ENCODE measurements around the gene TRAF2. TPM values are rescaled to one million over a fixed set of nuclear protein-coding genes. Genes with fewer than 3 reads are reported as not detected.

Gene TRAF2
- total RNA-seq, 2 experiments from 2014 or later, result 10.6 to 11.6 TPM

DNA sequence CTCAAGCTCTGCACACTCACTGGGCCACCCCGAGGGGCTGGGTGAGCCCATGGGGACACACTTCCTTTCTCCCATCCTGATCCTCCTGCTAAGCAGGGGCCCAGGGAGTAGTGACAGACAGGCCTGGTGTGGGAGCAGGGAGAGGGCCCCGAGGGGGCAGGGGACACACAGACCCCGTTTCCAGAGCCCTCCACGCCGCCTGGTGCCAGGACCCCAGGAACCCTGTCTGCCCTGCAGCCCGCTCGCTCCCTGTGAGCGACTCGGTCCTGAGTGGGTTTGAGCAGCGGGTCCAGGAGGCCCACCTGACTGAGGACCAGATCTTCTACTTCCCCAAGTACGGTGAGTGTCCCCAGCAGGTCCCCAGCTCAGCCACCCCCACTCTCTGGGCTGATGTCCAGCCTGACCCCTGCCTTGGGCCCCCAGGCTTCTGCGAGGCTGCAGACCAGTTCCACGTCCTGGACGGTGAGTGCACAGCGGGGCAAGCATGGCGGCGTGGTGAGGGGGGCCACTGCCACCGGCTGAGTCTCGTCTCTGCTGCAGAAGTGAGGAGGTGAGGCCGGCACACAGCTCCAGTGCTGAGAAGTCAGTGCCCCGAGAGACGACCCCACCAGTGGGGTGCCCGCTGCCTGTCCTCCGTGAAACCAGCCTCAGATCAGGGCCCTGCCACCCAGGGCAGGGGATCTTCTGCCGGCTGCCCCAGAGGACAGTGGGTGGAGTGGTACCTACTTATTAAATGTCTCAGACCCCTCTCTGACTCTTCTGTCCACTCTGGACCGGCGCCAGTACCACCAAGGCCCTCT lies 60.1 kb downstream of the TRAF2 start:
- Mint-ChIP-seq H3K4me3 (peak overlapping the region; percentile 34), H3K27me3 (no peaks in the 10 kb centered on the region), H3K36me3 (ENCODE audit: low read depth) (peaks cover 12% of the 10 kb centered on the region), H3K9me3 (no peaks in the 10 kb centered on the region), H3K4me1 (ENCODE audit: low read depth) (peaks cover 10% of the 10 kb centered on the region), H3K27ac (no peak overlapping the region)
- ATAC-seq (ENCODE audit: poor library complexity), result no peak
- H3K4me1 ChIP-seq (ENCODE audit: insufficient read depth, low read length), result peaks cover 62% of the 10 kb centered on the region
- ChIA-PET POLR2A (no interaction called here), CTCF (interaction anchor here (2.1 to 2.2 kb wide), 2 partner anchors 83 to 89 kb away, joined by 6 to 13 read pairs; no protein-coding TSS in a partner anchor)
- H3K27ac ChIP-seq (ENCODE audit: low read depth in 1 of 2, low read length in 2 of 2), result no peak overlapping the region
- TF ChIP-seq, protein P1, sequence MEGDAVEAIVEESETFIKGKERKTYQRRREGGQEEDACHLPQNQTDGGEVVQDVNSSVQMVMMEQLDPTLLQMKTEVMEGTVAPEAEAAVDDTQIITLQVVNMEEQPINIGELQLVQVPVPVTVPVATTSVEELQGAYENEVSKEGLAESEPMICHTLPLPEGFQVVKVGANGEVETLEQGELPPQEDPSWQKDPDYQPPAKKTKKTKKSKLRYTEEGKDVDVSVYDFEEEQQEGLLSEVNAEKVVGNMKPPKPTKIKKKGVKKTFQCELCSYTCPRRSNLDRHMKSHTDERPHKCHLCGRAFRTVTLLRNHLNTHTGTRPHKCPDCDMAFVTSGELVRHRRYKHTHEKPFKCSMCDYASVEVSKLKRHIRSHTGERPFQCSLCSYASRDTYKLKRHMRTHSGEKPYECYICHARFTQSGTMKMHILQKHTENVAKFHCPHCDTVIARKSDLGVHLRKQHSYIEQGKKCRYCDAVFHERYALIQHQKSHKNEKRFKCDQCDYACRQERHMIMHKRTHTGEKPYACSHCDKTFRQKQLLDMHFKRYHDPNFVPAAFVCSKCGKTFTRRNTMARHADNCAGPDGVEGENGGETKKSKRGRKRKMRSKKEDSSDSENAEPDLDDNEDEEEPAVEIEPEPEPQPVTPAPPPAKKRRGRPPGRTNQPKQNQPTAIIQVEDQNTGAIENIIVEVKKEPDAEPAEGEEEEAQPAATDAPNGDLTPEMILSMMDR (IDR thresholded peaks at IDR 0.05), result no peak
- peak in 1 of 14 experiments; percentile 5 for DNase-seq
- intact Hi-C loops (cut with DNase I, micrococcal nuclease), result loop anchor here in 1 of 2 experiments (10.0 kb wide), 1 partner anchor 102 kb away; the partner anchor contains the start of genes AJM1 and PHPT1
- no peaks in the 10 kb centered on the region for H3K9me3 ChIP-seq (ENCODE audit: control insufficient read depth in 1 of 2, insufficient read depth in 1 of 2, low read length in 2 of 2)
- H3K4me3 ChIP-seq (ENCODE audit: low read length), result no peak overlapping the region
- peaks cover 18% of the 10 kb centered on the region for H3K36me3 ChIP-seq (ENCODE audit: insufficient read depth, low read length)
- H3K27me3 ChIP-seq (ENCODE audit: control insufficient read depth in 1 of 2, insufficient read depth in 2 of 2, low read length in 2 of 2), result no peaks in the 10 kb centered on the region

- peaks cover 57% of the 10 kb centered on the region for H3K4me1 ChIP-seq (ENCODE audit: insufficient read depth, low read length)
- no peaks in the 10 kb centered on the region for H3K9me3 ChIP-seq (ENCODE audit: control insufficient read depth in 1 of 2, insufficient read depth in 1 of 2, low read length in 2 of 2)
- intact Hi-C loops (cut with DNase I, micrococcal nuclease), result loop anchor here in 1 of 2 experiments (10.0 kb wide), 1 partner anchor 102 kb away; the partner anchor contains the start of genes AJM1 and PHPT1
- H3K4me3 Mint-ChIP-seq, result peak overlapping the region; percentile 34
- no peaks in the 10 kb centered on the region for H3K27me3 ChIP-seq (ENCODE audit: control insufficient read depth in 1 of 2, insufficient read depth in 2 of 2, low read length in 2 of 2)
- H3K27ac Mint-ChIP-seq, result no peak overlapping the region
- no peak overlapping the region for H3K27ac ChIP-seq (ENCODE audit: low read depth in 1 of 2, low read length in 2 of 2)
- DNase-seq (no peak), ATAC-seq (ENCODE audit: poor library complexity) (no peak)
- H3K36me3 Mint-ChIP-seq (ENCODE audit: low read depth), result peaks cover 5% of the 10 kb centered on the region
- CTCF ChIA-PET, result interaction anchor here (1.2 to 2.2 kb wide), 4 partner anchors 74 to 88 kb away, joined by 3 to 13 read pairs (median 4); partner anchors contain the start of gene FUT7
- no peaks in the 10 kb centered on the region for H3K27me3 Mint-ChIP-seq
- no peak overlapping the region for H3K4me3 ChIP-seq (ENCODE audit: low read length)
- TF ChIP-seq, protein P1 (IDR thresholded peaks at IDR 0.05), result no peak
- peaks cover 10% of the 10 kb centered on the region for H3K36me3 ChIP-seq (ENCODE audit: insufficient read depth, low read length)
- H3K9me3 Mint-ChIP-seq, result no peaks in the 10 kb centered on the region
- POLR2A ChIA-PET, result interaction anchor here (1.2 to 1.3 kb wide), 2 partner anchors 45 to 87 kb away, joined by 3 to 4 read pairs; partner anchors contain the start of gene PAXX
- H3K4me1 Mint-ChIP-seq (ENCODE audit: low read depth), result peaks cover 10% of the 10 kb centered on the region
Observed at GRCh38 chr9:136947028-136947891, 60.9 kb downstream of the TRAF2 start.

DNA sequence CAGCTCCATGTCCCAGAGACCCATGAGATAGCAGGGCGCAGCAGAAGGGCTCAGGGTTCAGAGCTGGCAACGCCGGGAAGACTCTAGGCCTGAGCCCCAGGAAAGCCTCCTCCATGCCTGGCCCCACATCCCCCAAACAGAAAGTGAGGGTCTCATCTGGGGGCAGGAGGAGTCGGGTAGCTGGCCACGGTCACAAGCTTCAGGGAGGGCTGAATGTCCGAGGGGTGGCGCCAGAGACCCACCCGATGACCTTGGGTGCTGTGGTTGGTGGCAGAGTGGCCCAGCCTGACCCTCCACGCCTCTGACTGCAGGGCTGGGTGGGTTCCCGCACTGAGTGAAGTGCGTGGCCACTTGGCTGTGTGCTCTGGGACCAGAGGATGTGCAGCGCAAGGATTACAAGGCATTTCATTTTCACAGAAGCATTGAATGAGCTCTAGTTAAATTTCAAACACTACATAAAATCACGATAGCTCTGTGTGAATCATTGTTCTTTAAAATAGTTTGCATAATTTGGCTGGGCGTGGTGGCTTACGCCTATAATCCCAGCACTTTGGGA lies 61.7 kb downstream of the TRAF2 start:
- peak overlapping the region; percentile 65 for H3K4me3 Mint-ChIP-seq
- POLR2A ChIA-PET, result interaction anchor here (0.8 to 1.3 kb wide), 4 partner anchors 12 to 86 kb away, joined by 3 to 4 read pairs (median 4); partner anchors contain the start of gene PAXX
- CTCF ChIA-PET, result interaction anchor here (1.2 to 2.2 kb wide), 4 partner anchors 75 to 87 kb away, joined by 3 to 13 read pairs (median 4); partner anchors contain the start of gene FUT7
- Histone ChIP-seq H3K36me3 (ENCODE audit: insufficient read depth, low read length) (peaks cover 3% of the 10 kb centered on the region), H3K27ac (ENCODE audit: low read depth in 1 of 2, low read length in 2 of 2) (no peak overlapping the region), H3K4me3 (ENCODE audit: low read length) (no peak overlapping the region), H3K4me1 (ENCODE audit: insufficient read depth, low read length) (peaks cover 51% of the 10 kb centered on the region), H3K27me3 (ENCODE audit: control insufficient read depth in 1 of 2, insufficient read depth in 2 of 2, low read length in 2 of 2) (no peaks in the 10 kb centered on the region), H3K9me3 (ENCODE audit: control insufficient read depth in 1 of 2, insufficient read depth in 1 of 2, low read length in 2 of 2) (no peaks in the 10 kb centered on the region)
- no peaks in the 10 kb centered on the region for H3K27me3 Mint-ChIP-seq
- TF ChIP-seq, protein P1 (IDR thresholded peaks at IDR 0.05), result peak; percentile 16
- no peaks in the 10 kb centered on the region for H3K36me3 Mint-ChIP-seq (ENCODE audit: low read depth)
- intact Hi-C loops (cut with DNase I, micrococcal nuclease), result loop anchor here in 1 of 2 experiments (10.0 kb wide), 1 partner anchor 103 kb away; the partner anchor contains the start of genes AJM1 and PHPT1
- ATAC-seq (ENCODE audit: poor library complexity), result no peak
- no peaks in the 10 kb centered on the region for H3K9me3 Mint-ChIP-seq
- DNase-seq, result peak in 3 of 14 experiments; percentile 4 to 40 (median 28)
- peaks cover 10% of the 10 kb centered on the region for H3K4me1 Mint-ChIP-seq (ENCODE audit: low read depth)
- peak overlapping the region; percentile 27 for H3K27ac Mint-ChIP-seq

Measured in CD4-positive, alpha-beta T cell (primary cell).